Upper lobe of left lung (tissue), 6 donors: ENCODE measurements around the gene TESPA1. TPM values are rescaled to one million over a fixed set of nuclear protein-coding genes. Genes with fewer than 3 reads are reported as not detected.
A peak's percentile ranks its signal among the peaks of the same experiment; 100 is the strongest.

Source experiments
- ATAC-seq, 2 donors: fragments of 200-7000 bp; cut with Tn5 transposase; one replicate each; pipeline ENCODE4 v1.9.1; 2022; ENCODE audit warnings: mild to moderate bottlenecking in 2 of 2, moderate library complexity in 2 of 2; ENCODE audit not compliant: low FRiP score in 2 of 2
- DNase-seq, 2 donors: peaks; one replicate each; pipeline ENCODE4 v3.0.0-alpha.2; 2019 to 2020
- H3K27ac ChIP-seq, 4 donors: fragments of 200-600 bp; sonication (generic); one replicate each; pipeline ENCODE4 v1.5.1; 2016 to 2019
- H3K27me3 ChIP-seq, 4 donors: fragments of 200-600 bp; sonication (generic); one replicate each; pipeline ENCODE4 v1.5.1; 2017 to 2019
- H3K36me3 ChIP-seq, 4 donors: fragments of 200-600 bp; sonication (generic); one replicate each; pipeline ENCODE4 v1.5.1; 2016 to 2019
- H3K4me1 ChIP-seq, 4 donors: fragments of 200-600 bp; sonication (generic); one replicate each; pipeline ENCODE4 v1.5.1; 2018 to 2019
- H3K4me3 ChIP-seq, 4 donors: fragments of 200-600 bp; sonication (generic); one replicate each; pipeline ENCODE4 v1.5.1; 2017 to 2019; ENCODE audit warnings: mild to moderate bottlenecking in 2 of 4, moderate library complexity in 1 of 4
- H3K9me3 ChIP-seq, 4 donors: fragments of 200-600 bp; sonication (generic); one replicate each; pipeline ENCODE4 v1.5.1; 2018 to 2019
- EP300 ChIP-seq, 4 donors: sonication (generic); formaldehyde crosslinking; IDR thresholded peaks; one replicate each; pipeline ENCODE4 v1.5.1; 2017; ENCODE audit warnings: antibody characterized with exemption in 4 of 4, control low read depth in 2 of 4
- POLR2A ChIP-seq, 4 donors: fragments of 450-650 bp; IDR thresholded peaks; one replicate each; pipeline ENCODE4 v1.5.1; 2016 to 2017; ENCODE audit warnings: antibody characterized with exemption in 4 of 4, mild to moderate bottlenecking in 2 of 4
- POLR2AphosphoS5 ChIP-seq, 2 donors: sonication (generic); formaldehyde crosslinking; IDR thresholded peaks; one replicate each; pipeline ENCODE4 v1.5.1; 2017; ENCODE audit warnings: antibody characterized with exemption in 2 of 2
- whole genome bisulfite sequencing, 2 donors: methylation state at CpG; one replicate each; pipeline ENCODE4 v1.1.5; 2017 to 2018; 5-methylcytosine and 5-hydroxymethylcytosine counted together
- total RNA-seq, 6 donors: library from RNA; depleted of rRNA in 4 of 6; stranded (reverse); fragments of >200 nt in 4 of 6; gene quantifications; one replicate each; pipeline versions ENCODE4 v1.1.0 to v1.2.1, GENCODE V29; 2016 to 2021
- TF ChIP-seq, protein P1 (sequence below), 6 experiments: fragments of 450-650 bp in 4 of 6; fragments of 200-600 bp in 2 of 6; sonication (generic) in 2 of 6; IDR thresholded peaks; one replicate each; pipeline ENCODE4 v1.5.1; 2016 to 2019; ENCODE audit warnings: antibody characterized with exemption in 6 of 6
- donor health status: DM: no; HTN: no; CAD: no; lungs with moderate emphysema.
- donor health status: DM: no; HTN: yes; CAD: no; lungs with severe emphysema.

The TESPA1 gene
- total RNA-seq, 6 donors from 2014 or later: 2.7 to 10.5 (median 4.3) TPM

DNA sequence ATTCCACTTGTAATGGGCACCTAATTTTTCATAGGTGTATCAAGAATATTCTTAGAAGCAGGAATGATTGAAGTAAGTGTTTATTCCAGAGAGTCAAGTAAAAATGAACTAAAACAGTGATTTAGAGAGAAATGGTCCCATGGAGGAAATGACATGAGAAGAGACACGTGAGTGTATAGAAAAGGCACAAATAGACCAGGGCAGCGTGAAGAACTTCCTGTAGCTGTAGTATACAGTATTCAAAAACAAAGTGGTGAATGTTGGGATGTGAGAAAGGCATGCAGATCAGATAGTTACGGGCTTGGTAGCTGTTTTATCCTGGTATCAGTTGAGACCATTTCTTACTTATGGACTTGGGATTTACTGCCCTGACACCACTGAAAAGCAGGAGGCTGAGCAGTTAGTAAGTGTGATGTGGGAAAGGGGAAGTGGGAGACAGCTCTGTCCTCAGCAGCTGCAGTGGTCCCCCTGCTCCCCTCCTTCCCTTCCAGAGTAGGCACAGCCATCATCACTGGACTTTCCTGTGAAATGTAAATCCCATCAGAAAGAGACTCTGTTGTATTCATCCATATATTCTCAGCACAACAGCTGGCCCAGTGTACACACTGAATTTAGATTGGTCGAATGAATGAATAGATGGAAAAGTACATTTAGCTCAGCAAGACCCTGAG, 16.8 kb upstream of the TESPA1 start:
- Histone ChIP-seq H3K27me3 (no peaks in the 10 kb centered on the region), H3K4me1 (no peaks in the 10 kb centered on the region), H3K27ac (no peak overlapping the region), H3K4me3 (no peak overlapping the region), H3K36me3 (no peaks in the 10 kb centered on the region), H3K9me3 (no peaks in the 10 kb centered on the region)
- ATAC-seq (no peak), DNase-seq (no peak)
- WGBS, 2 donors: 48 to 58% methylated on average over 4 of the region's 4 CpGs
- TF ChIP-seq POLR2AphosphoS5 (IDR thresholded peaks at IDR 0.05) (no peak), POLR2A (IDR thresholded peaks at IDR 0.05) (no peak), EP300 (IDR thresholded peaks at IDR 0.05) (no peak)
- TF ChIP-seq, protein P1, sequence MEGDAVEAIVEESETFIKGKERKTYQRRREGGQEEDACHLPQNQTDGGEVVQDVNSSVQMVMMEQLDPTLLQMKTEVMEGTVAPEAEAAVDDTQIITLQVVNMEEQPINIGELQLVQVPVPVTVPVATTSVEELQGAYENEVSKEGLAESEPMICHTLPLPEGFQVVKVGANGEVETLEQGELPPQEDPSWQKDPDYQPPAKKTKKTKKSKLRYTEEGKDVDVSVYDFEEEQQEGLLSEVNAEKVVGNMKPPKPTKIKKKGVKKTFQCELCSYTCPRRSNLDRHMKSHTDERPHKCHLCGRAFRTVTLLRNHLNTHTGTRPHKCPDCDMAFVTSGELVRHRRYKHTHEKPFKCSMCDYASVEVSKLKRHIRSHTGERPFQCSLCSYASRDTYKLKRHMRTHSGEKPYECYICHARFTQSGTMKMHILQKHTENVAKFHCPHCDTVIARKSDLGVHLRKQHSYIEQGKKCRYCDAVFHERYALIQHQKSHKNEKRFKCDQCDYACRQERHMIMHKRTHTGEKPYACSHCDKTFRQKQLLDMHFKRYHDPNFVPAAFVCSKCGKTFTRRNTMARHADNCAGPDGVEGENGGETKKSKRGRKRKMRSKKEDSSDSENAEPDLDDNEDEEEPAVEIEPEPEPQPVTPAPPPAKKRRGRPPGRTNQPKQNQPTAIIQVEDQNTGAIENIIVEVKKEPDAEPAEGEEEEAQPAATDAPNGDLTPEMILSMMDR (IDR thresholded peaks at IDR 0.05): no peak

DNA sequence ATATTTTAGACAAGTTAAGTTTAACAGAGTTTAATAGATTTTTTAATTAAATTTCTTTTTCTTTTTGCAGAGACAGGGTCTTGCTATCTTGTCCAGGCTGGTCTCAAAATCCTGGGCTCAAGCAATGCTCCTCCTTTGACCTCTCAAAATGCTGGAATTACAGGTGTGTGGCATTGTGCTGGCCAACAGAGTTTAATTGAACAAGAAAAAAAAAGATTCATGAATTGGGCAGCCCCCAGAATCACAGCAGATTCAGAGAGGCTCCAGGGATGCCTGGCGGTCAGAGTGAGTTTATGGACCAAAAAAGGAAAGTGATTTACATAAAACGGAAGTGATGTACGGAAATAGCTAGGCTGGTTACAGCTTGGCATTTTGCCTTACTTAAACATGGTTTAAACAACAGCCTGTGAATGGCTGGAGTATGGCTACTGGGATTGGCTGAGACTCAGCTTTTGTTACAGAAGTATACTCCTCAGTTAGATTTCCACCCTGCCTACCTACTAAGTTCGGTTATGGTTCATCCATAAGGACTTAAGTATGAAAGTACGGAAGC, 14.5 kb upstream of the TESPA1 start:
- Histone ChIP-seq H3K36me3 (no peaks in the 10 kb centered on the region), H3K9me3 (no peaks in the 10 kb centered on the region), H3K27ac (no peak overlapping the region), H3K27me3 (no peaks in the 10 kb centered on the region), H3K4me3 (no peak overlapping the region), H3K4me1 (no peaks in the 10 kb centered on the region)
- TF ChIP-seq EP300 (IDR thresholded peaks at IDR 0.05) (no peak), POLR2A (IDR thresholded peaks at IDR 0.05) (no peak), POLR2AphosphoS5 (IDR thresholded peaks at IDR 0.05) (no peak)
- TF ChIP-seq, protein P1 (IDR thresholded peaks at IDR 0.05): no peak
- 56 to 59% methylated on average over 5 of the region's 5 CpGs for WGBS, 2 donors
- ATAC-seq: no peak
- no peak for DNase-seq

DNA sequence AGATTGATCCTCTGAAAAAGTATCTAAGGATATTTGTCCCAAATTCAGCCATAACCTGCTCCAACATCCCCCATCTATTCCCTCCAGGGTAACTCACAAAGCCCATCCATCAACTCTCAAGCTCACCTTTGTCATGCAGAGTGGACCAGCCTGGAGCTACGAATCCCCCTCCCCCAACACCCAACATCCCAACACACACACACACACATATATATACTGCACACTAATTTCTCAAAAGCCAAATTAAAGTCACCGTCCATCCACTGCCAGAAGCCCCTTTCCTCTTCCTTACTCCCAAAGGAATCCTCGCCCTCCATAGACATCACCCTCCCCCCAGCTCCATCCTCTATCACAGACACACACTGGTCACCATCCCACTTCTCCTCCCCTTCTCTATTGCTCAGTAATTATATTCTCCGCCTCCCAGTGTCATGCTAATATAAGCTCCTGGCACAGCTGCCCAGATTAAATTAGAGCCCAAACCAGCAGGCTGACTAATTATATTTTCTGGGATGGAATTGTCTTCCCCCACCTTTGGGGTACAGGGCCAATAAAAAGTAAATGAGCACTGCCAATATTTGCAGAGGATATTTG, 13.5 kb upstream of the TESPA1 start:
- Histone ChIP-seq H3K9me3 (no peaks in the 10 kb centered on the region), H3K27ac (no peak overlapping the region), H3K4me3 (no peak overlapping the region), H3K36me3 (no peaks in the 10 kb centered on the region), H3K4me1 (no peaks in the 10 kb centered on the region), H3K27me3 (no peaks in the 10 kb centered on the region)
- 69 to 74% methylated on average over 4 of the region's 4 CpGs for WGBS, 2 donors
- DNase-seq: no peak
- no peak for ATAC-seq
- TF ChIP-seq POLR2A (IDR thresholded peaks at IDR 0.05): no peak
- no peak for TF ChIP-seq POLR2AphosphoS5 (IDR thresholded peaks at IDR 0.05)
- TF ChIP-seq, protein P1 (IDR thresholded peaks at IDR 0.05): no peak
- TF ChIP-seq EP300 (IDR thresholded peaks at IDR 0.05): no peak

DNA sequence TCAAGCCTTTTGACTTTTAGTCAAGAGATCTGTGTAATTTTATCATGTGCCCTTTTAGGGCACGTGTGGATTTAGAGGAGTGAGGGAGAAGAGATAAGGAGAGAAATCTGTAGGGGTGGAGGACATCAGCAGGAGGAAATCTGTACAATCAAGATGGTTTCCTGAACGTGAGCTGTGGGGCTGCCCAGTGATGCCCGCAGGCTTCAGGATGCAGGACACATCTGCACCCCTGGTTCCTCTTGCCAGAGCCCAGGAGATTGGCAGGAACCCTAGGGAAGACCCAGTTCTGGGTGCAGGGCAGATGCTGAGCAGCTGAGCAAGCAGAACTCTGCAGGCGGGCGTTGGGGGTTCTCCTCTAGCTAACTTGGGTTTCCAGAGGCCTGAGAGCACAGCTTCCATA, 11.6 kb upstream of the TESPA1 start:
- TF ChIP-seq EP300 (IDR thresholded peaks at IDR 0.05): no peak
- no peak for TF ChIP-seq POLR2AphosphoS5 (IDR thresholded peaks at IDR 0.05)
- TF ChIP-seq POLR2A (IDR thresholded peaks at IDR 0.05): no peak
- TF ChIP-seq, protein P1 (IDR thresholded peaks at IDR 0.05): no peak
- ATAC-seq (no peak), DNase-seq (peak in 1 of 2 donors; percentile 6)
- no peaks in the 10 kb centered on the region for H3K4me1 ChIP-seq
- H3K27ac ChIP-seq: no peak overlapping the region
- H3K9me3 ChIP-seq: no peaks in the 10 kb centered on the region
- no peak overlapping the region for H3K4me3 ChIP-seq
- WGBS, 2 donors: 38 to 42% methylated on average over 5 of the region's 5 CpGs
- no peaks in the 10 kb centered on the region for H3K36me3 ChIP-seq
- H3K27me3 ChIP-seq: no peaks in the 10 kb centered on the region
